Astrocyte of the cerebellum (primary cell): ENCODE data around the gene FBXL19.
"Not testable (repeated sequence)": the region's sequence is repeated elsewhere in the genome, so short reads cannot be mapped to it uniquely, and the experiment has no call there.

Experiments used
- DNase-seq: peaks from one replicate; pipeline ENCODE4 v3.0.0-alpha.2; 2011; ENCODE audit warnings: low read depth
- H3K4me3 ChIP-seq: 2 replicates; pipeline ENCODE4 v1.5.1; 2011; ENCODE audit warnings: mild to moderate bottlenecking, low read depth, low read length, moderate library complexity
- CTCF ChIP-seq: IDR thresholded peaks from 2 replicates; pipeline ENCODE4 v1.5.1; 2012; ENCODE audit warnings: low read length, low read depth, moderate library complexity, mild to moderate bottlenecking; ENCODE audit errors: missing control alignments
- in situ Hi-C: cut with HindIII; loops from 2 replicates; pipeline ENCODE4 v1.10.0; 2017; ENCODE audit warnings: low sequenced_read_pairs

Gene FBXL19

GRCh38 chr16:30889721-30890120, 33.7 kb upstream of the FBXL19 start:
- DNase-seq = no peak
- no peak for TF ChIP-seq CTCF
- H3K4me3 ChIP-seq = no peak overlapping the region
- in situ Hi-C loops = no loop called here

- H3K4me3 ChIP-seq, DNase-seq, in situ Hi-C loops: not testable (repeated sequence)
Measured at GRCh38 chr16:30891043-30891823, 32.1 kb upstream of the FBXL19 start.

- no peak for TF ChIP-seq CTCF
- in situ Hi-C loops = no loop called here
- DNase-seq = no peak
- peak overlapping the region; percentile 76 for H3K4me3 ChIP-seq
Measured at GRCh38 chr16:30892670-30893416, 30.5 kb upstream of the FBXL19 start.

- H3K4me3 ChIP-seq = peak overlapping the region; percentile 76
- TF ChIP-seq CTCF = no peak
- in situ Hi-C loops = no loop called here
- no peak for DNase-seq
Measured at GRCh38 chr16:30893417-30893743, 30.0 kb upstream of the FBXL19 start.

GRCh38 chr16:30893744-30894539, 29.4 kb upstream of the FBXL19 start, which contains the start of gene BCL7C:
Gene BCL7C (minus strand): TSS chr16:30894077. CDS start chr16:30893944, 133 bp downstream.
- in situ Hi-C loops = no loop called here
- DNase-seq = peak; percentile 37
- TF ChIP-seq CTCF = peak; percentile 41
- H3K4me3 ChIP-seq = peak within 1 kb of the TSS; percentile 76

GRCh38 chr16:30894540-30895368, 28.6 kb upstream of the FBXL19 start:
- DNase-seq = no peak
- in situ Hi-C loops = no loop called here
- TF ChIP-seq CTCF = no peak
- H3K4me3 ChIP-seq = peak overlapping the region; percentile 76
